NB4 (cell line): ENCODE data around the gene SULF2.

Experiments used
- MAX ChIP-seq: IDR thresholded peaks from 2 replicates; pipeline ENCODE4 v1.6.1; 2011; ENCODE audit warnings: low read depth, low read length
- MYC ChIP-seq: IDR thresholded peaks from 2 replicates; pipeline ENCODE4 v1.6.1; 2011; ENCODE audit warnings: low read depth, low read length
- POLR2A ChIP-seq: IDR thresholded peaks from 2 replicates; pipeline ENCODE4 v1.6.1; 2011; ENCODE audit warnings: mild to moderate bottlenecking; ENCODE audit not compliant: insufficient read length; ENCODE audit errors: extremely low read depth
- TF ChIP-seq, protein P1 (sequence below): IDR thresholded peaks from one replicate; pipeline ENCODE4 v1.5.1; 2012; ENCODE audit warnings: low read depth, low read length

DNA sequence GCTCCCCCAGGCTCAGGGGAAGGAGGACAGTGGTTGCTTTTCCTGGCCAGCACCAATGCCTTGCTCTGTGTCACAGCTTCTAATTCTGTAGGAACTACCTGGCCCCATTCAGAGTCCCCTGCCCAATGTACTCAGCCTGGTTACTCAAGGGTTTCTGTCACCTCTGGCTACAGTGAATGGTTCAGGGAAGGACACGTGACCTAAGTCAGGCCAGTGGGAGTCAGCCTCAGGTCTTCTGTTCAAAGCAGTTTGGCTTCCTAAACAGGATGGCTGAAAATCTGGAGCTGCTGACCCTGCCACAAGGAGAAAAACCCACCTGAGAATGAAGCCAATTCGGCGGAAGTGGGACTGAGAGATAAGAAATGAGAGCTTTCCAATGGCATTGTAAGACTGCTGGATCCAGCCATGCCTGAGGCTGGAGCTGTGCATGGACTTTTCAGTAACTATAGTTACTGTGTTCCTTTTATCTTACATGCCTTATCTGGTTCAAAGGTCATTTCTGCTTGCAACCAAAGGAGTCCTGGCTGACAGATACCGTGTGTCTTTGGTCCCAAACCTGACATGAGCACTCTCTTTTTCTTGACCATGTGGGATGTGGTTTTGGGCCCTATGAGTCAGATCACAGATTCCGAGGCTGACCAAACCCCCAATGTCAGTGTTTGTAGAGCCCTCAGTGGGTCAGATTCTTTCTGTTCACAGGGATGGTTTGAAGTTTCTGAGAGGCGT is 104.3 kb downstream of the SULF2 start:
- TF ChIP-seq, protein P1, sequence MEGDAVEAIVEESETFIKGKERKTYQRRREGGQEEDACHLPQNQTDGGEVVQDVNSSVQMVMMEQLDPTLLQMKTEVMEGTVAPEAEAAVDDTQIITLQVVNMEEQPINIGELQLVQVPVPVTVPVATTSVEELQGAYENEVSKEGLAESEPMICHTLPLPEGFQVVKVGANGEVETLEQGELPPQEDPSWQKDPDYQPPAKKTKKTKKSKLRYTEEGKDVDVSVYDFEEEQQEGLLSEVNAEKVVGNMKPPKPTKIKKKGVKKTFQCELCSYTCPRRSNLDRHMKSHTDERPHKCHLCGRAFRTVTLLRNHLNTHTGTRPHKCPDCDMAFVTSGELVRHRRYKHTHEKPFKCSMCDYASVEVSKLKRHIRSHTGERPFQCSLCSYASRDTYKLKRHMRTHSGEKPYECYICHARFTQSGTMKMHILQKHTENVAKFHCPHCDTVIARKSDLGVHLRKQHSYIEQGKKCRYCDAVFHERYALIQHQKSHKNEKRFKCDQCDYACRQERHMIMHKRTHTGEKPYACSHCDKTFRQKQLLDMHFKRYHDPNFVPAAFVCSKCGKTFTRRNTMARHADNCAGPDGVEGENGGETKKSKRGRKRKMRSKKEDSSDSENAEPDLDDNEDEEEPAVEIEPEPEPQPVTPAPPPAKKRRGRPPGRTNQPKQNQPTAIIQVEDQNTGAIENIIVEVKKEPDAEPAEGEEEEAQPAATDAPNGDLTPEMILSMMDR: no peak
- TF ChIP-seq MAX (no peak), POLR2A (no peak), MYC (no peak)
